ENCODE data around the gene MSX1.

The MSX1 gene

GRCh38 chr4:4865705-4866123, 6.2 kb downstream of the MSX1 start:
- H3K4me3 ChIP-seq (ENCODE audit: low read length), result no peak overlapping the region
- TF ChIP-seq CTCF (IDR thresholded peaks at IDR 0.05; ENCODE audit: insufficient read depth, low read depth, low read length, missing control alignments), result no peak
- DNase-seq (ENCODE audit: low read depth), result no peak

- no peak for DNase-seq (ENCODE audit: low read depth)
- no peak overlapping the region for H3K4me3 ChIP-seq (ENCODE audit: low read length)
- TF ChIP-seq CTCF (IDR thresholded peaks at IDR 0.05; ENCODE audit: insufficient read depth, low read depth, low read length, missing control alignments), result no peak
Measured at GRCh38 chr4:4866124-4866865, 6.8 kb downstream of the MSX1 start.

- H3K4me3 ChIP-seq (ENCODE audit: low read length), result no peak overlapping the region
- TF ChIP-seq CTCF (IDR thresholded peaks at IDR 0.05; ENCODE audit: insufficient read depth, low read depth, low read length, missing control alignments), result no peak
- DNase-seq (ENCODE audit: low read depth), result no peak
Measured at GRCh38 chr4:4866866-4867374, 7.5 kb downstream of the MSX1 start.

GRCh38 chr4:4867375-4868039, 8.0 kb downstream of the MSX1 start:
- DNase-seq (ENCODE audit: low read depth), result no peak
- no peak for TF ChIP-seq CTCF (IDR thresholded peaks at IDR 0.05; ENCODE audit: insufficient read depth, low read depth, low read length, missing control alignments)
- H3K4me3 ChIP-seq (ENCODE audit: low read length), result no peak overlapping the region

- DNase-seq (ENCODE audit: low read depth), result no peak
- no peak overlapping the region for H3K4me3 ChIP-seq (ENCODE audit: low read length)
- TF ChIP-seq CTCF (IDR thresholded peaks at IDR 0.05; ENCODE audit: insufficient read depth, low read depth, low read length, missing control alignments), result no peak
Measured at GRCh38 chr4:4868040-4868757, 8.7 kb downstream of the MSX1 start.

- no peak for DNase-seq (ENCODE audit: low read depth)
- no peak for TF ChIP-seq CTCF (IDR thresholded peaks at IDR 0.05; ENCODE audit: insufficient read depth, low read depth, low read length, missing control alignments)
- no peak overlapping the region for H3K4me3 ChIP-seq (ENCODE audit: low read length)
Measured at GRCh38 chr4:4868758-4869723, 9.6 kb downstream of the MSX1 start.

Measured in epithelial cell of esophagus (primary cell).